ENCODE results near the gene EHF. TPM values are rescaled to one million over a fixed set of nuclear protein-coding genes. Genes with fewer than 3 reads are reported as not detected.
A peak's percentile ranks its signal among the peaks of the same experiment; 100 is the strongest.

EHF gene
- total and polyA plus RNA-seq, 2 of the 13 experiments (the other 11 are each of a cell fraction or from before 2014, with no cell fraction given) = 0.04 to 0.46 TPM

- TF ChIP-seq ZNF281 (CRISPR knock-in tag; IDR thresholded peaks at IDR 0.05; ENCODE audit: borderline replicate concordance) (peak; percentile 35; the same call in 1 of the 2 replicates), HOXD1 (CRISPR knock-in tag; IDR thresholded peaks at IDR 0.05) (peak; percentile 99), ZNF75D (CRISPR knock-in tag; IDR thresholded peaks at IDR 0.05; ENCODE audit: borderline replicate concordance) (no peak), ZBTB46 (CRISPR knock-in tag; IDR thresholded peaks at IDR 0.05; ENCODE audit: borderline replicate concordance) (no peak), ZNF607 (CRISPR knock-in tag; IDR thresholded peaks at IDR 0.05; ENCODE audit: borderline replicate concordance) (peak; percentile 15; the same call in 1 of the 2 replicates), RERE (CRISPR knock-in tag; IDR thresholded peaks at IDR 0.05; ENCODE audit: low read depth) (peak; percentile 98), TP53 (CRISPR knock-in tag; conservative IDR thresholded peaks at IDR 0.05) (no peak), ELF3 (CRISPR knock-in tag; IDR thresholded peaks at IDR 0.05) (peak; percentile 84), ISL2 (CRISPR knock-in tag; IDR thresholded peaks at IDR 0.05) (peak; percentile 96), ZNF704 (CRISPR knock-in tag; IDR thresholded peaks at IDR 0.05; ENCODE audit: borderline replicate concordance) (no peak), THAP8 (CRISPR knock-in tag; IDR thresholded peaks at IDR 0.05; ENCODE audit: borderline replicate concordance) (no peak), ZBTB2 (CRISPR knock-in tag; IDR thresholded peaks at IDR 0.05; ENCODE audit: low read depth) (no peak), ZNF292 (CRISPR knock-in tag; IDR thresholded peaks at IDR 0.05; ENCODE audit: borderline replicate concordance, low read depth) (peak; percentile 66; the same call in 1 of the 2 replicates)
Measured at GRCh38 chr11:34667810-34668582, 47.1 kb downstream of the EHF start (continued).

Data from HepG2 (cell line).